NCI-H1105 treated with DMSO at 0.1 percent for 48 hours (cell line): ENCODE results near the gene AGFG2.
"Not testable (repeated sequence)": the region's sequence is repeated elsewhere in the genome, so short reads cannot be mapped to it uniquely, and the experiment has no call there.

Source experiments
- DNase-seq: peaks from one replicate; lab custom pipeline; 2025; lab: John Stamatoyannopoulos, UW

The AGFG2 gene

DNA sequence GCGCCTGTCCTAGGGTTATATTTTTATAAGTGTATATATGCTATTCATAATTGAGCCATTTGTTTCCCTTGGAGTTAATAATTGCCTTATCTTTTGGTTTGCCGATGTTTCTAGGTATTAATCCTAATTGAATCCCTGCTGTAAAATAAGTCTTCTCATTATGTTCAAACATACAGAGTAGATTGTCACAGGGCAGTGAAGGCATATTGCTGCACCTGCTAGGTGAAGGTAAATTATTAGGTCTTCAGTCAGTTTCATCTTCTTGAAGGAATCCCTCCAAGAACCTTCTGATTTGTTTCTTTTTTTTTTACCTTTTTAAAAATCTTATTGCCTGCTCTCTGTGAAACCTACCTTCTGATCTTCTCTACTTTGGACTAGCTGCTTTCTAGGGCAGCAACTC, 17.9 kb upstream of the AGFG2 start:
- no peak for DNase-seq

- not testable (repeated sequence) for DNase-seq
Measured at GRCh38 chr7:100521909-100522593, 17.0 kb upstream of the AGFG2 start.

GRCh38 chr7:100523192-100523591, 15.8 kb upstream of the AGFG2 start:
- not testable (repeated sequence) for DNase-seq

DNA sequence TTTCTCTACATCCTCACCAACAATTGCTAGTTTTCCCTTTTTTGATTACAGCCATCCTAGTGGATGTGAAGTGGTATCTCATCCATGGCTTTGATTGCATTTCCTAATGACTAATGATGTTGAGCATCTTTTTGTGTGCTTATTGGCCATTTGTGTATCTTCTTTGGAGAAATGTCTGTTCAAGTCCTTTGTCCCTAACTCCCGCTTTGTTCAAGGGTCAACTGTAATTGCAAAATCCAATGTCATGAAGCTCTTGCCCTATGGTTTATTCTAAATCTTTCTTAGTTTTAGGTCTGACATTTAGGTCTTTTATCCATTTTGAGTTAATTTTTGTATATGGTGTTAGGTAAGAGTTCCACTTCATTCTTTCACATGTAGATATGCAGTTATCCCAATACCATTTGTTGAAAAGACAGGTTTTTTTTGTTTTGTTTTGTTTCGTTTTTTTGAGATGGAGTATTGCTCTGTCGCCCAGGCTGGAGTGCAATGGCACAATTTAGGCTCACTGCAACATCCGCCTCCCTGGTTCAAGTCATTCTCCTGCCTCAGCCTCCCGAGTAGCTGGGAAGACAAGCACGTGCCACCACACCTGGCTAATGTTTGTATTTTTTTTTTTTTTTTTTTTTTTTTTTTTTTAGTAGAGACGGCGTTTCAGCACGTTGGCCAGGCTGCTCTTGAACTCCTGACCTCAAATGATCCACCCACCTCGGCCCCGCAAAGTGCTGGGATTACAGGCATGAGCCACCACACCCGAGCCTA, 10.7 kb upstream of the AGFG2 start:
- DNase-seq, result not testable (repeated sequence)

- no peak for DNase-seq
Measured at GRCh38 chr7:100532165-100533022, 6.6 kb upstream of the AGFG2 start.

DNA sequence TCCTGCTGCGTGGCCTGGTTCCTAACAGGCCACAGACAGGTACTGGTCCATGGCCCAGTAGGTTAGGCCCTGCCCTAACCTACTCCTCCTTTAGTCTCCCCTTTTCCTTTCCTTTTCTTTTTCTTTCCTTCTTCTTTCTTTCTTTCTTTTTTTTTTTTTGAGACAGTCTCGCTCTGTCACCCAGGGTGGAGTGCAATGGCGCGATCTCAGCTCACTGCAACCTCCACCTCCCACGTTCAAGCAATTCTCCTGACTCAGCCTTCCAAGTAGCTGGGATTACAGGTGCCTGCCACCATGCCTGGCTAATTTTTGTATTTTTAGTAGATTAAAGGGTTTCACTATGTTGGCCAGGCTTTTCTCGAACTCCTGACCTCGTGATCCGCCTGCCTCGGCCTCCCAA, 3.0 kb upstream of the AGFG2 start:
- not testable (repeated sequence) for DNase-seq

DNA sequence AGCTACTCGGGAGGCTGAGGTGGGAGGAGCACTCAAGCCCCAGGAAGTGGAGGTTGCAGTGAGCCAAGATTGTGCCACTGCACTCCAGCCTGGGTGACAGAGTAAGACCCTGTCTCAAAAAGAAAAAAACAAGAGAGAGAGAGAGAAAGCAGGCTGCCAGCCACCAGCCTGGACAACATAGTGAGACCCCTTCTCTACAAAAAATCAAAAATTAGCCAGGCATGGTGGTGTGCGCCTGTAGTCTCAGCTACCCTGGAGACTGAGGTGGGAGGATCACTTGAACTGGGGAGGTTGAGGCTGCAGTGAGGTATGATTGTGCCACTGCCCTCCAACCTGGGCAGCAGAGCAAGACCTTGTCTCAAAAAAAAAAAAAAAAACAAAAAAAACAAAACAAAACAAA, 2.3 kb upstream of the AGFG2 start:
- DNase-seq, result not testable (repeated sequence)

DNA sequence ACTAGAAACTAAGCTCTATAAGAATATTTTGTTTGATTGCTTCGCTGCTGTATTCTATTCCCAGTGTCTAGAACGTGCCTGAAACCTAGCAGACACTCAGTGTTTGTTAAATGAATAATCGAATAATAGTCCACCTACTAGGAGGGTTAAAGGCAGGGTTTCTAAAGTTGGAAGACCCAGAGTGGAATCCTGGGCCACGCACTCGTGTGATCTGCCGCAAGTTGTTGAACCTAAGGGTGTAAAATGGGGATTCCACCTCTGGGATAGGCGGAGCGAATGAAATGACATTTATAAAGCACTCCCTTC, 702 bp upstream of the AGFG2 start:
- DNase-seq, result no peak

- no peak for DNase-seq
Measured at GRCh38 chr7:100539436-100540006, 518 bp downstream of the AGFG2 start.

DNA sequence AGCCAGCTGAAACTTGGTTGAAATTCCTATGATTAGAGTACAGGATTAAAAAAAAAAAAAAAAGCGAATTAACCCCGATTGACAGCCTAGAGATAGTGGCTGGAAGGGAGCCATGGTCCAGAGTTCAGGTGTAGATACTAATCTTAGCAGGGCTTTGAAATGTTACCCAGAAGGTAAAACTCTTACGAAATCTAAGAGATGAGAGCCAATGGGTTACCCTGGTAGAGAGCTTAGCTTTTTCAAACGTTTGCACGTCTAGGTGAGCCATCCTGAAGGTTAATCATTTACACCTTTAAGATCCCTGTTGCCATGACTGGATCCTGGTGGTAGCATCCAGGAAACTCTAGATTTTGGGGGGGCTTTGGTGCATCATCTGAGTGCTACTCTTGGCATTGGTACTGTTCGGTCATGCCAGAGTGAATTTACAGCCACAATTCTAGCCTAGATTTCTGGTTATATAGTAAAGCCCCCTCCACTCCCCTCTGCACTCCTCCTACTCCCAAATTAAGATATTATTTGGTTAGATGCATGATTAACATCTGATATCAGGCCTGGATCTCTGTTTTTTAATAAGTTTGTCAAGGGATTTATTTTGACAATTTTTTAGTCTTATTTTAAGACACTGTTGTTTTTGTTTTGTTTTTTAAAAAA, 1.2 kb downstream of the AGFG2 start:
- no peak for DNase-seq

GRCh38 chr7:100541309-100541708, 2.3 kb downstream of the AGFG2 start:
- DNase-seq, result not testable (repeated sequence)

- DNase-seq, result no peak
Measured at GRCh38 chr7:100543586-100543985, 4.6 kb downstream of the AGFG2 start.

DNA sequence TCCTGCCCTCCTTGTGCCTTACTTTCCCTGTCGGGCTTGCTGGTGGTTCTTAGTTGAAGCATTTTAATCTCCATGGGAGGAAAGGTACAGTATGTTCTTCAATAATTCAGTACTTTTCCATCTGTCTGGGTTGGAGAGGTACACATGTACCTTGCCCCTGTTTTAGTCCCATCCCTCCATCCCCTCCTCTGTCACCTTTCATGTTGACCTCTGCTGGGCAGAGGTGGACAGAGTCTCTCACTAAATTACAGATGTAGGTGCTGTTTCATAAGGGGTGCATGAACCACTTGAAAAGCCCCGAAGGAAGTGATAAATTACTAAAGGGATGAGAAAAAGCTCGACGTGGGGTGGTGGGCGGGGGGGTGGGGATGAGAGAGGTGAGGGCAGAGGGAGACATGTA, 5.4 kb downstream of the AGFG2 start:
- DNase-seq, result no peak

GRCh38 chr7:100544967-100545359, 6.0 kb downstream of the AGFG2 start:
- DNase-seq, result no peak

DNA sequence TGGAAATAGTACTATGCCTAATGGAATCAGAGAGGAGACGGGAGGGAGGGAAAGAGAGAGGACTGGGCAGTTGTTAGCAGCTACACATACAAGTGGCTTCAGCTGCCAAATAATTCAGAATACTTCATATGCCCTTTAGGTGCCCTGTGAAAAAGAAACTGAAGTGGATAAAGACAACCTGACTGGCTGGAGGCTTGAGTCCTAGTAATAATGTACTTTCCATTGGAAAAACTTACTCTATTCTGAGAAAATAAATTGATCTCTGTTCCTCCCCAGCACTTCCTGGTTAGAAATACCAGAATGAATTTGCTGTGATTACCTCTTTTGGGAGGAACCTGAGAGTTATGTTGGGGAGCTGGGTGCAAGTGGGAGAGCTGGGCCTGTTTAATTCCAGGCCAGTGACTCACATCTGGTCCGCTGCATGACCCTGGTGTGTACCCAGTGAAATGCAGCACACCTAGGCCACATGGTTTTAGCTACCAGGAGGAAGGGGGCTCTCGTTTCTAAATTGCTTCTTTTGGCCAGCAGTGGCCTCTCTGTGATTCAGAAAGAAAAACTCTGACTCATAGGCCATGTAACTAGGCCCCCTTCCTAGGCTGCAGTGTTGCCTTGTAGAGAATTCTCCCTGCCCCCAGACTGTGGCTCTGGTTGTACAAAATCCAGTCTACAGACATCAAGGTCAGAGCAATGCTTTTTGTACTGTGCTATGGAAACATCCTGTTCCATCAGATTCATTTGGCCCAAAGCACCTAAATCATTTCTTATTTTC, 6.5 kb downstream of the AGFG2 start:
- DNase-seq, result no peak

- DNase-seq, result no peak
Measured at GRCh38 chr7:100546129-100546925, 7.3 kb downstream of the AGFG2 start.

DNA sequence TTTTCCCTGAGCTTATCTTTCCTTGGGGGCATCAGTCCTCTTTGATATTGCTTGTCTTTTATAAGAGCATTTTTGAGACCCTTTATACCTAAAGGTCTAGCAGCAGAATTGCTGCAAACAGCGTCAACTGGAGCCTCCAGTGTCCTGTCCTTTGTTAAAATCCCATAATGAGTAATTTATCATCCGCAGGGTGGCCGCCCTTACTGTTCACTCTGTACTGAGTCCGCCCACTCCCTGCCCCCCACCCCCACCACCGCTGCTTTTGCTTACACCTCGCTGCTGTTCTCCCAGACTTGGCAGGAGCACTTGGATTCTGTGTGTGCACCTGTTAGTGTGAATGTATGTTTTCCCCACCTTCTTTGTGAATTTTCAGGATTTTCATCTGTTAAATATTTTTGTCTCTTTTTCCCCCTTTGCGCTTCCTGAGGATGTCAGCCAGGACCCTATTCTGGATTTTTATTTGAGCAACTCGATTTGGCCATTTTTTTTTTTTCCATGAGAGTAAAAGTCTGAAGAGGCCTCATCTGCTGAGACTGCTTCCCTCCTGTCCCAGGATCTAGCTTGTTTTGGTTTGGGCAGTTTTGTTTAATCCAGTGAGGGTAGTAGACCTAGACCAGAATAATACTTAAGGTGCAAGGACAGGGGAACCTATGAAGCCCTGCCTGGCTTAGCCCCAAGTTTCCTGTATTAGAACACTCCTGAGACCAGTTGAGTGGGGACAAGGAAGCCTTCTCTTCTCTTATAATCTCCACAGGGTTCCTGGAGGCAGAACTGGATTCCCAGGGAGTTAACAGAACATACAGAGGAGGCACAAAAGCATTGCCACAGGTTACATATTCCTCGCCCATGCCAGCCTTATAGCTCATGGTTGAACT, 8.2 kb downstream of the AGFG2 start:
- no peak for DNase-seq

DNA sequence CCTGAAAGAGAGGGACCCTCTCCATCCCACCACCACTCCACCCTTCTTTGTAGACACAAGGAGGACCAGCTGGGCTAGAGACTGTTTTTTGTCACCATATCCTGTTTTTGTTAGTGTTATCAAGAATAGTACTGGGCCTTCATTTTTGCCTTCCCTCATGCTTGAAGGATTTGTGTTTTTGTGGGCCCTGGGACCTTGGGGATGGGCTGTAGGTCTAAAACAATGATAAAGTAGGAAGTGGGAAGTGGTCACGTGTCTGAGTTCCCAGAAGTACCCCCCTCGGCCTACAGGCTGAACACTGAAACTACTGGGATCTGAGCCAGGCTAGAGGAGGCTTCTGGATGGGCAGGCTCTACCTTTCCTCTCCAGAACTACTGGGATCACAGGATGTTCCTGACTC, 8.9 kb downstream of the AGFG2 start:
- DNase-seq, result no peak

- DNase-seq, result not testable (repeated sequence)
Measured at GRCh38 chr7:100548446-100548845, 9.4 kb downstream of the AGFG2 start.
